ENCODE results near the gene KDSR.
A peak's percentile ranks its signal among the peaks of the same experiment; 100 is the strongest.

Gene KDSR

DNA sequence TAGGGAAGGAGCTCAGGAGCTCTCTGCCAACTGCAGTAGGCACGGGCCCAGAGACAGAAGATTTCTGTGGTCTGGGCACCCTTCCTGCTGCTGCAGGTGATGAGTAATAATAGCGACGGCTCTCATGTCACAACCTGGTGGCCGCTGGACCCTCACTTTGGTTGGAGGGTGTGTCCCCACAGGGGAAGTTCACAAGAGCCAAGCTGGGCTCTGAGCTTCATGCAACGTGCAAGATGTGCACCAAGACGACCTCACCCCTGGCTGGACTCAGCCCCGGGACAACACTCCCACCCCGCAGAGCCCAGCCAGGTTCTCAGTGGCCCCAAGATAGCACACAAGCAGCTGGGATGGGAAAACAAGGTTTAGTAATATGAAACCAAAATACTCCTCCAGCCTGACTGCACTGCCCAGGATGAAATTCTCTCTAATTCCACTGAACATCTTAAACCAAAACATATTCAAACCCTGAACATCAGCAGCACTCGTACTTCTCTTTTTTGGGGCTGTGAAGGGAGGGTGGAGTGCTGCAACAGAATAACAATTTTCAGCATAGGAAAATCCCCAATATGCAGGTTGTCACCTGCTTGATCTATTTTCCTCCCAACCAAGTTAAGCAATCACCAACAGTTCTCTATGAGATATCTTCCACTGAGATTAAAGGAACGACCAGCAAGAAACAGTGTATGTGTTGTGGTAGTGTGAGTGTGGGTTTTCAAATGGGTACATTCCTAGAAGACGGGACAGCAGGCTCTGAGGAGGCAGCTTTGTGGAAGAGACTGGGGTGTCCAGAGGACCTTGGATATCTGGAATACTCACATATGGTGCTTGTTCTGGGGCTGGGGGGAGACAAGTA, 73.9 kb downstream of the KDSR start:
- Histone ChIP-seq H3K9me3 (ENCODE audit: control insufficient read depth in 2 of 2, low read length in 2 of 2) (no peaks in the 10 kb centered on the region), H3K27me3 (ENCODE audit: control insufficient read depth in 1 of 2, insufficient read depth in 2 of 2, low read length in 2 of 2) (no peaks in the 10 kb centered on the region), H3K4me3 (ENCODE audit: low read length in 2 of 2) (no peak overlapping the region), H3K9ac (ENCODE audit: low read length in 2 of 2) (no peak overlapping the region), H3K36me3 (ENCODE audit: control insufficient read depth in 2 of 2, insufficient read depth in 2 of 2, low read length in 2 of 2) (no peaks in the 10 kb centered on the region), H3K27ac (ENCODE audit: low read length) (no peak overlapping the region), H3K4me1 (ENCODE audit: control insufficient read depth, insufficient read depth, low read length) (peaks cover 21% of the 10 kb centered on the region)

DNA sequence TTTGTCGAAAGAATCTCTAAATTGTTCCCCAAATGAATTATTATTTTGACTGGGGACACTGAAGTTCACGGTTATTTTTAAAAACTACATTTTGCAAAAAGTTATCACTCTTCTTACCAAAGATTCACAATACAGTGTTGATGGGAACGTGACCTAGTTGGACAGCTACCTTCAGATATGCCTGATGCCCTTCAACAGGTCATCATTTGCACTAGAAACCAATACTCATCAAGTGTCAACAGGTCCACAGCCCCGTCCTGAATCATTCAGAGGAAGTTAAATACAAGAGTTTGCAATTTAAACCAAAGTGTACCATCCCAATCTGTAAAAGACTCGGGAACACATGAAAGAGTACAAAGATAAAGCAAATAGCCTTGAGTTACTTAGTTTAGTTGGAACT, 75.7 kb downstream of the KDSR start:
- Histone ChIP-seq H3K27ac (ENCODE audit: low read length) (no peak overlapping the region), H3K4me3 (ENCODE audit: low read length in 2 of 2) (no peak overlapping the region), H3K36me3 (ENCODE audit: control insufficient read depth in 2 of 2, insufficient read depth in 2 of 2, low read length in 2 of 2) (no peaks in the 10 kb centered on the region), H3K27me3 (ENCODE audit: control insufficient read depth in 1 of 2, insufficient read depth in 2 of 2, low read length in 2 of 2) (no peaks in the 10 kb centered on the region), H3K9me3 (ENCODE audit: control insufficient read depth in 2 of 2, low read length in 2 of 2) (no peaks in the 10 kb centered on the region), H3K4me1 (ENCODE audit: control insufficient read depth, insufficient read depth, low read length) (peaks cover 16% of the 10 kb centered on the region), H3K9ac (ENCODE audit: low read length in 2 of 2) (no peak overlapping the region)

DNA sequence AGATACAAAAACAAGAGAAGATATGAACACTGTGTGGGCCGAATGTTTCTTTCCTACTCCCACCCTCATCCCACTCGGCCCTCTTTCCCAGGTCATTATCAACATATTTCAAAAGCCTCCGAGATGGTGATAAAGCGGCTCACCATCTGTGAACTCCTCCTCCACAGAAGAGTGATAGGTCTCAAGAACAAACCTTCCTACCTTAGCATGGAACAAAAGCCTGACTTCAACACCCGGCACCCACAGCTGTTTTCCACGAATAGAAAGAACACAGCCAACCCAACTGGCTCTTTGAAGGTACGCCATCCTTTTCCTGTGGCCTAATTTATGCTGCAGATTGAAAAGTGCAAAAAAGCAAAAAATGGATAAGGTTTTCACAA, 76.2 kb downstream of the KDSR start:
- Histone ChIP-seq H3K9ac (ENCODE audit: low read length in 2 of 2) (no peak overlapping the region), H3K4me1 (ENCODE audit: control insufficient read depth, insufficient read depth, low read length) (peaks cover 16% of the 10 kb centered on the region), H3K27ac (ENCODE audit: low read length) (no peak overlapping the region)

DNA sequence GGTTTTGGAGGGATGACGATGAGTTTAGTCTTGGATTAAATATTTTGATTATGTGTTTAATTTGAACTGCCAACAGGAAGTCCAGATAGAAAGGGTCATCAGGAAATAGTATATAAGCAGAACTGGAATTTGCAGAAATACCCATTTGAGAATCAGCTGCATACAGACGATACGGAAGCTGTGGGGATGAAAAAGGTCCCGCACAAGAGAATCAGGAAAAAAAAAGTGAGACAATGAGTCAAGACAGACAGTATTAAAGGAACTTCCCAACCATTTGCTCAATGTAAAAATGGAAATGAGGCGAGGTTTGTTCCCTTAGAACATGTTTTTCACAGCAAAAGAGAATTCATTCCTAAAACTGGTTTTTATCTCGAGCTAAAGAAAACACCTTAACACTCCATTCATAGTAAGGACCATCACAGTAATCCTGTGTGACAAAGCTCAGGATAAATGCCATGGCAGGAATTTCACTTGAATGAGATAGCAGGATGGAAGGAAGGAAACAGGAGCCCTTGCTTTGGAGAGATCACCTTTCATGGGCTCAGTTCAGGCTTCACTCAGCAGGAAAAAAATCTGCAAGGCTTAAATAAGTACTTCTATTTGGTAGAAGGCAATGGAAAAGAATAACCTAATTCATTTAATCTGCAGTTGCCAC, 76.7 kb downstream of the KDSR start:
- Histone ChIP-seq H3K36me3 (ENCODE audit: control insufficient read depth in 2 of 2, insufficient read depth in 2 of 2, low read length in 2 of 2) (no peaks in the 10 kb centered on the region), H3K9me3 (ENCODE audit: control insufficient read depth in 2 of 2, low read length in 2 of 2) (no peaks in the 10 kb centered on the region), H3K9ac (ENCODE audit: low read length in 2 of 2) (no peak overlapping the region), H3K27ac (ENCODE audit: low read length) (no peak overlapping the region), H3K4me1 (ENCODE audit: control insufficient read depth, insufficient read depth, low read length) (peaks cover 19% of the 10 kb centered on the region), H3K27me3 (ENCODE audit: control insufficient read depth in 1 of 2, insufficient read depth in 2 of 2, low read length in 2 of 2) (no peaks in the 10 kb centered on the region), H3K4me3 (ENCODE audit: low read length in 2 of 2) (no peak overlapping the region)

More for the DNA sequence above, 76.2 kb downstream of the KDSR start:
- Histone ChIP-seq H3K27me3 (ENCODE audit: control insufficient read depth in 1 of 2, insufficient read depth in 2 of 2, low read length in 2 of 2) (no peaks in the 10 kb centered on the region), H3K36me3 (ENCODE audit: control insufficient read depth in 2 of 2, insufficient read depth in 2 of 2, low read length in 2 of 2) (no peaks in the 10 kb centered on the region), H3K4me3 (ENCODE audit: low read length in 2 of 2) (no peak overlapping the region), H3K9me3 (ENCODE audit: control insufficient read depth in 2 of 2, low read length in 2 of 2) (no peaks in the 10 kb centered on the region)

DNA sequence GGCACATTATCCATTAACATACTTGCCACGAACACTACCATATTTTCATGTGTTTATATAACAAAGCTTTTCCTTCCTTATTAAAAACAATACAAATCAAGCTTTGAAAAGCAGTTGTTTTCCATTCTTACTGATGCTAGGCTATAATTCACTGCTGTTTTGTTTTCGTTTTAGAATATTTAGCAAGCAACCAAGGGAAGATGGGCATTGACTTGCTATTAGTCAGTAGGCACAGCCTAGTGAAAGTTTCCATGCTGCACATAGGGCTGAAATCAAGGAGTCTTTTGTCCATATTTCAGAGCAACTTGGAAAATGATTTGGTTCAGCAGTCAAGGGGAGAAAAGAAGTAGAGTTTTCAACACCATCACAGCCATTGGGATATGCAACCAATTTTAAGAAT, 78.7 kb downstream of the KDSR start:
- Histone ChIP-seq H3K4me3 (ENCODE audit: low read length in 2 of 2) (no peak overlapping the region), H3K9ac (ENCODE audit: low read length in 2 of 2) (no peak overlapping the region), H3K9me3 (ENCODE audit: control insufficient read depth in 2 of 2, low read length in 2 of 2) (no peaks in the 10 kb centered on the region), H3K36me3 (ENCODE audit: control insufficient read depth in 2 of 2, insufficient read depth in 2 of 2, low read length in 2 of 2) (no peaks in the 10 kb centered on the region), H3K27me3 (ENCODE audit: control insufficient read depth in 1 of 2, insufficient read depth in 2 of 2, low read length in 2 of 2) (no peaks in the 10 kb centered on the region), H3K27ac (ENCODE audit: low read length) (no peak overlapping the region), H3K4me1 (ENCODE audit: control insufficient read depth, insufficient read depth, low read length) (peaks cover 35% of the 10 kb centered on the region)

DNA sequence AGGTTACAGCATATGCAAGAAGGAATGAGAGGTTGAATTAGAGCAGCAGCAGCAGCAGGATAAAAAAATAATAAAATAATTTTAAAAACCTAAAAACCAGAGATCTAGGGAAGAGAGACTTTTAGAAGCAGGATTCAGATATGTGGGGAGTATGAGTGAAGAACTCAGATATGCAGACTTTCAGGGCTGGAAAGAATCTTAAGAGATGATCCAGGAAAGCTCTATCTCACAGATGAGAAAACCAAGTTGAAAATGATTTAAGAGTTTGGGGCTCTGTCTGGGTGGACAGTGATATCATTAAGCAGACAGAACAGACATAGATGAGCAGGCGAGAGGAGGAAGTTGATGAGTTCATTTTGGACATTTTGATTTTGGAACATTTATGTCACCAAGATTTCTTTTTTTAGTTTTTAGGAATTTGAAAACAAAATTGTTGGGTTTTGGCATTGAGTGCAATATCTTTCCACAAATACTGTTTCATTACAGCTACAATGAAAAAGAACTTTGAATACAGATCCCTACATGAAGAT, 79.2 kb downstream of the KDSR start:
- H3K9ac ChIP-seq (ENCODE audit: low read length in 2 of 2) = no peak overlapping the region
- H3K27me3 ChIP-seq (ENCODE audit: control insufficient read depth in 1 of 2, insufficient read depth in 2 of 2, low read length in 2 of 2) = no peaks in the 10 kb centered on the region
- H3K9me3 ChIP-seq (ENCODE audit: control insufficient read depth in 2 of 2, low read length in 2 of 2) = no peaks in the 10 kb centered on the region
- no peaks in the 10 kb centered on the region for H3K36me3 ChIP-seq (ENCODE audit: control insufficient read depth in 2 of 2, insufficient read depth in 2 of 2, low read length in 2 of 2)
- no peak overlapping the region for H3K4me3 ChIP-seq (ENCODE audit: low read length in 2 of 2)
- peak overlapping the region; percentile 82 for H3K27ac ChIP-seq (ENCODE audit: low read length)
- H3K4me1 ChIP-seq (ENCODE audit: control insufficient read depth, insufficient read depth, low read length) = peaks cover 35% of the 10 kb centered on the region

DNA sequence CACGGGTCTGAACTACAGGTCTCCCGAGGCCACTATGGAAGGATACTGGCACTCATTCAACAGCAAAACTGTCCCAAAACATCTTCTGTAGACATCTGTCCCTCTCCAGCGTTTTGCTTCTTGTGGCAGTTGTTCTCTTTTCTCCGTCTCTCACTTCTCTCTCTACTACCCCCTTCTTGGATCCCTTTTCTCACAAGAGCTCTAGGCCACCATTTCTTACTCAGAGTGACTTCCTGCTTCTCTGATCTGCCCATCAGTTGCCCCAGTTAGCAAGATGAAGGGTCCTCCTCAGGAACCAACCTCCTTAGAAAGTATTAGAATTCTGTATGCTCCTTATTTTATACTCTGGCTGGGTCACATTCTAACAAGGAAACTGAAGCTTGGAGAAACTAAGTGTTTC, 80.1 kb downstream of the KDSR start:
- no peaks in the 10 kb centered on the region for H3K27me3 ChIP-seq (ENCODE audit: control insufficient read depth in 1 of 2, insufficient read depth in 2 of 2, low read length in 2 of 2)
- no peak overlapping the region for H3K9ac ChIP-seq (ENCODE audit: low read length in 2 of 2)
- no peaks in the 10 kb centered on the region for H3K9me3 ChIP-seq (ENCODE audit: control insufficient read depth in 2 of 2, low read length in 2 of 2)
- H3K36me3 ChIP-seq (ENCODE audit: control insufficient read depth in 2 of 2, insufficient read depth in 2 of 2, low read length in 2 of 2) = no peaks in the 10 kb centered on the region
- H3K4me1 ChIP-seq (ENCODE audit: control insufficient read depth, insufficient read depth, low read length) = peaks cover 35% of the 10 kb centered on the region
- no peak overlapping the region for H3K4me3 ChIP-seq (ENCODE audit: low read length in 2 of 2)
- H3K27ac ChIP-seq (ENCODE audit: low read length) = peak overlapping the region; percentile 82

DNA sequence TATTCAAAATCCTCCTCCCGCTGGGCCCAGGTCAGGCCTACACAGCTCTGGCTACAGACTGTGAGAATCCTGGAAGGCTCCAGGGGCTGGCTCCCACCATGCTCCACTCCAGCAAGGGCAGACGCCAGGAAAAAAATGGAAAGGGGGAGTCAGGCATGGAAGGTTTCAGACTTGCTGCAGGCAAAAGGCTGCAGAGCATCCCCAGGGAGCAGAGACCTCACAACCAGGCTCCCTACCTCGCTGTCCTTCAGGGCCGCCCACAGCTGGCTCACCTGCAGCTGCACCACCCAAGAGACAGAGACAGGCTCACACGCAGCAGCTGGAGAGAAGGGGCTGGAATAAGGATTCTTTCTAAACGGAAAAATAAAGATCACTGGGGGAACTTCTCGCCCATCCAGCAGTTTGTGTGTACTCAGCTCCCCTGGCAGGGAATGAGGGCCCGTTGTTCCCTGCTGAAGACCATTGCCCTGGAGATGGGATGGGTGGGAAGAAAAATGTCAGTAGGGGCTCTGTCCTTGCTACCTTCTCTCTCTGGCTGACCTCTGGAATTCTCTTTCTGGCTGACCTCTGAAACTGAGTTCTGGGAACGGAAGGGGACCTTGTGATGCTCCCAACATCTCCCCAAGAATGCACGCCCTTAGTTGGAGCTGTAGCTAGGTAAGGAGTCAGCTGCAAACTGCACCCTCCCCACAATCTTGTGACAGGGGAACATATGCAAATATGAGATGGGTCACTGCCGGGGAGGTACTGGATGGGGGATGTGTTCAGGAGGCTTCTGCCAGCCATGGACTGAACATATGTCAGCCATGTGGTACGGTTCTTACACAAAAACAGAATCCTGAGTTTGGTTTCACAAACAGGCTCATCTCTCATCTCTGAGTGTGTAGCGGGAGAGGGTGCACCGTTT, 81.9 kb downstream of the KDSR start:
- H3K4me1 ChIP-seq (ENCODE audit: control insufficient read depth, insufficient read depth, low read length) = peaks cover 35% of the 10 kb centered on the region
- peak overlapping the region; percentile 8 to 40 for H3K4me3 ChIP-seq (ENCODE audit: low read length in 2 of 2)
- H3K27me3 ChIP-seq (ENCODE audit: control insufficient read depth in 1 of 2, insufficient read depth in 2 of 2, low read length in 2 of 2) = no peaks in the 10 kb centered on the region
- H3K36me3 ChIP-seq (ENCODE audit: control insufficient read depth in 2 of 2, insufficient read depth in 2 of 2, low read length in 2 of 2) = no peaks in the 10 kb centered on the region
- no peaks in the 10 kb centered on the region for H3K9me3 ChIP-seq (ENCODE audit: control insufficient read depth in 2 of 2, low read length in 2 of 2)
- H3K9ac ChIP-seq (ENCODE audit: low read length in 2 of 2) = no peak overlapping the region
- H3K27ac ChIP-seq (ENCODE audit: low read length) = peak overlapping the region; percentile 82

DNA sequence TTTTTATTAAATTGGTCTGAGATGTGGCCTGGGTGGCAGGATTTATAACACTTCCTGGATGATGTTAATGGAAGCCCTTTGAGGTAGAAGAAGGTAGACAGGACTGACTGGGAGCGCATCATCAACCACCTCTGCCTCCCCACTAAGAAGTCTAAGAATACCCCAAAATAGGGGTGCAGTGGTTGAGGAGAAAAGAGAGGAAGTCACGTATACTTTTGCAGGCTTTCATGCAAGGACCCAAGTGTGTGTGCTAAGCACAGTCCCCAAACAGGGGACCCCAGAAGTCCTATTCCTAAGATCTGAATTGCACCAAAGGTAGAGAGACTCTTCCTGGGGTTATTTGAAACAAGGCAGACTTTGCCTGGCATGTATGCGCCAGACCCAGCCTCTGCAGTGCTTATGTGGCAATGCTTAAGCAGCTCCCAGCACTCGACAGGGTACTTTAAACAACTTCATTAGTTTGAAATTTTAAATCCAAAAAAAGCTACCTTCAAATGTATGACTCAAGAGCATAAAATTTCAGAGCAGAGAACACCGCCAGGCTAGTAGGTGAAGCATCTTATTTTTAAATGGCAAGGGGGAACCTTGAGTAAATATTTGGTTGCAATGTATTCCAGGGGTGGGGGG, 82.7 kb downstream of the KDSR start:
- Histone ChIP-seq H3K4me3 (ENCODE audit: low read length in 2 of 2) (peak overlapping the region in 1 of 2 donors; percentile 40), H3K27me3 (ENCODE audit: control insufficient read depth in 1 of 2, insufficient read depth in 2 of 2, low read length in 2 of 2) (no peaks in the 10 kb centered on the region), H3K4me1 (ENCODE audit: control insufficient read depth, insufficient read depth, low read length) (peaks cover 35% of the 10 kb centered on the region), H3K9ac (ENCODE audit: low read length in 2 of 2) (peak overlapping the region; percentile 22 to 43), H3K27ac (ENCODE audit: low read length) (peak overlapping the region; percentile 82), H3K9me3 (ENCODE audit: control insufficient read depth in 2 of 2, low read length in 2 of 2) (no peaks in the 10 kb centered on the region), H3K36me3 (ENCODE audit: control insufficient read depth in 2 of 2, insufficient read depth in 2 of 2, low read length in 2 of 2) (no peaks in the 10 kb centered on the region)

Measured in stomach smooth muscle (tissue), 2 donors.